ENCODE results near the gene PIGB. TPM values are rescaled to one million over a fixed set of nuclear protein-coding genes. Genes with fewer than 3 reads are reported as not detected.

Gene PIGB
- total and polyA plus RNA-seq, 2 of the 13 experiments (the other 11 are each of a cell fraction or from before 2014, with no cell fraction given): 14.5 to 19.1 TPM

DNA sequence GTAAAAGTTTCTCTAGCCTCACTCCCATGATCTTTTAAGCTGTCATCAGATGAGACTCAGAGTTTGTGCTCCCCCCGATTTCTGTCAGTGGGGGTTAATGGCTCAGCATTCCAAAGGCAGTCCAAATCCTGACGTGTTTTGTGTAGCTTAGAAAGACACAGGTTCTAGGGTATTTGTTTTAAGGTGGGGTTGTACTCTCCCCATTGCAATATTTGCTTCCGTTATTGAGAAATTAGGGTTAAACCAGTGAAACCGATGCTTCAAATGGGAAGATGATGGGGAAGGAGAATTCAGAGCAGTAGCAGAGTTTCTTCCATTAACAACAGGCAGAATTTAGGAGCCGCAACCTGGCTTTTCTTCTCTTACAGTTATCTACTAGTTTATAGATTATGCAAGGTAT lies 3.4 kb downstream of the PIGB start (continued):
- TF ChIP-seq, protein P1, sequence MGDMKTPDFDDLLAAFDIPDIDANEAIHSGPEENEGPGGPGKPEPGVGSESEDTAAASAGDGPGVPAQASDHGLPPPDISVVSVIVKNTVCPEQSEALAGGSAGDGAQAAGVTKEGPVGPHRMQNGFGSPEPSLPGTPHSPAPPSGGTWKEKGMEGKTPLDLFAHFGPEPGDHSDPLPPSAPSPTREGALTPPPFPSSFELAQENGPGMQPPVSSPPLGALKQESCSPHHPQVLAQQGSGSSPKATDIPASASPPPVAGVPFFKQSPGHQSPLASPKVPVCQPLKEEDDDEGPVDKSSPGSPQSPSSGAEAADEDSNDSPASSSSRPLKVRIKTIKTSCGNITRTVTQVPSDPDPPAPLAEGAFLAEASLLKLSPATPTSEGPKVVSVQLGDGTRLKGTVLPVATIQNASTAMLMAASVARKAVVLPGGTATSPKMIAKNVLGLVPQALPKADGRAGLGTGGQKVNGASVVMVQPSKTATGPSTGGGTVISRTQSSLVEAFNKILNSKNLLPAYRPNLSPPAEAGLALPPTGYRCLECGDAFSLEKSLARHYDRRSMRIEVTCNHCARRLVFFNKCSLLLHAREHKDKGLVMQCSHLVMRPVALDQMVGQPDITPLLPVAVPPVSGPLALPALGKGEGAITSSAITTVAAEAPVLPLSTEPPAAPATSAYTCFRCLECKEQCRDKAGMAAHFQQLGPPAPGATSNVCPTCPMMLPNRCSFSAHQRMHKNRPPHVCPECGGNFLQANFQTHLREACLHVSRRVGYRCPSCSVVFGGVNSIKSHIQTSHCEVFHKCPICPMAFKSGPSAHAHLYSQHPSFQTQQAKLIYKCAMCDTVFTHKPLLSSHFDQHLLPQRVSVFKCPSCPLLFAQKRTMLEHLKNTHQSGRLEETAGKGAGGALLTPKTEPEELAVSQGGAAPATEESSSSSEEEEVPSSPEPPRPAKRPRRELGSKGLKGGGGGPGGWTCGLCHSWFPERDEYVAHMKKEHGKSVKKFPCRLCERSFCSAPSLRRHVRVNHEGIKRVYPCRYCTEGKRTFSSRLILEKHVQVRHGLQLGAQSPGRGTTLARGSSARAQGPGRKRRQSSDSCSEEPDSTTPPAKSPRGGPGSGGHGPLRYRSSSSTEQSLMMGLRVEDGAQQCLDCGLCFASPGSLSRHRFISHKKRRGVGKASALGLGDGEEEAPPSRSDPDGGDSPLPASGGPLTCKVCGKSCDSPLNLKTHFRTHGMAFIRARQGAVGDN (CRISPR knock-in tag; IDR thresholded peaks at IDR 0.05): no peak
- no peak for TF ChIP-seq ZNF367 (CRISPR knock-in tag; IDR thresholded peaks at IDR 0.05; ENCODE audit: borderline replicate concordance)
- TF ChIP-seq SAFB2 (CRISPR knock-in tag; IDR thresholded peaks at IDR 0.05; ENCODE audit: borderline replicate concordance, low read depth): no peak
- no peak for TF ChIP-seq HES4 (CRISPR knock-in tag; IDR thresholded peaks at IDR 0.05; ENCODE audit: borderline replicate concordance)
- TF ChIP-seq, protein P2, sequence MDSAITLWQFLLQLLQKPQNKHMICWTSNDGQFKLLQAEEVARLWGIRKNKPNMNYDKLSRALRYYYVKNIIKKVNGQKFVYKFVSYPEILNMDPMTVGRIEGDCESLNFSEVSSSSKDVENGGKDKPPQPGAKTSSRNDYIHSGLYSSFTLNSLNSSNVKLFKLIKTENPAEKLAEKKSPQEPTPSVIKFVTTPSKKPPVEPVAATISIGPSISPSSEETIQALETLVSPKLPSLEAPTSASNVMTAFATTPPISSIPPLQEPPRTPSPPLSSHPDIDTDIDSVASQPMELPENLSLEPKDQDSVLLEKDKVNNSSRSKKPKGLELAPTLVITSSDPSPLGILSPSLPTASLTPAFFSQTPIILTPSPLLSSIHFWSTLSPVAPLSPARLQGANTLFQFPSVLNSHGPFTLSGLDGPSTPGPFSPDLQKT (CRISPR knock-in tag; IDR thresholded peaks at IDR 0.05; ENCODE audit: borderline replicate concordance): no peak
- TF ChIP-seq NR3C1 (CRISPR knock-in tag; IDR thresholded peaks at IDR 0.05): no peak
- no peak for TF ChIP-seq ZNF124 (CRISPR knock-in tag; IDR thresholded peaks at IDR 0.05)
- no peak for TF ChIP-seq KMT2B (CRISPR knock-in tag; IDR thresholded peaks at IDR 0.05)

DNA sequence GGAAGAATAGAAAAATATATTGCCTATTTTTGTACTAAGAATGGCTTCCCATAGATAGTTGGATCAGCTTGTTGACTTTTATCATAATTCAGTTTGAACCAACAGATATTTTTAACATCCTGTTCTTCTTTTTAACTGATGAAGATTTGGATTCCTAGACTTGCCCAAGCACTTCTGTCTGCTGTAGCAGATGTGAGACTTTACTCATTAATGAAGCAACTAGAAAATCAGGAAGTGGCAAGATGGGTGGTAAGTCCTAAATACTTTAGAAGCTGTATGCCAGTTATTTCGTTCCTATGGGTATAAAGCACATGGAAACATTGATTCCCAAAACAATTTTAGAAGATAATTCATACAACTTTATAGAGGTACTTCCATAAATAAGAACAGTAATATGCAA lies 8.4 kb downstream of the PIGB start:
- no TSS peak for BruUV-seq (replicated peaks)
- ATAC-seq (no peak), FAIRE-seq (no peak), DNase-seq (ENCODE audit: low spot score) (no peak)
- Histone ChIP-seq H3K9ac (ENCODE audit: insufficient read depth, low read depth, low read length) (no peak overlapping the region), H3K4me2 (ENCODE audit: low read depth, low read length) (no peak overlapping the region), H3K4me1 (ENCODE audit: insufficient read depth, low read length) (no peaks in the 10 kb centered on the region), H2AFZ (ENCODE audit: low read length) (no peak overlapping the region), H3K27ac (ENCODE audit: extremely low read length, insufficient read depth, low read length) (no peak overlapping the region), H3K9me3 (ENCODE audit: low read length) (no peaks in the 10 kb centered on the region), H3K27me3 (ENCODE audit: control insufficient read depth in 1 of 2, insufficient read depth in 2 of 2, low read length in 2 of 2) (no peaks in the 10 kb centered on the region), H4K20me1 (ENCODE audit: insufficient read depth, low read length) (no peaks in the 10 kb centered on the region), H3K36me3 (replicated peaks in 1 of 2; ENCODE audit: control insufficient read depth in 1 of 2, insufficient read depth in 2 of 2, low read length in 2 of 2) (peaks cover 1 to 5% of the 10 kb centered on the region in 2 experiments; a peak in 2 of 5 replicates), H3K4me3 (replicated peaks in 1 of 3; ENCODE audit: insufficient read depth in 1 of 3, low read depth in 2 of 3, low read length in 3 of 3) (no peak overlapping the region), H3K79me2 (ENCODE audit: insufficient read depth, low read length) (no peaks in the 10 kb centered on the region)
- CTCF ChIA-PET (ENCODE audit: low intra/inter-chr PET ratio, low total read pairs): no interaction called here
- intact Hi-C loops (cut with micrococcal nuclease; ENCODE audit: unreplicated experiment): no loop called here
- in situ Hi-C loops (cut with HindIII; ENCODE audit: extremely low pct_ligation_motif_present, low pct_unique_long_range_greater_than_20kb): no loop called here
- 93% methylated on average over 1 of the region's 1 CpG for WGBS (ENCODE audit: low lambda C conversion rate)
- POLR2A ChIA-PET: no interaction called here
- TF ChIP-seq HOXD1 (CRISPR knock-in tag; IDR thresholded peaks at IDR 0.05) (no peak), NFKB2 (CRISPR knock-in tag; IDR thresholded peaks at IDR 0.05; ENCODE audit: borderline replicate concordance) (no peak), ISX (CRISPR knock-in tag; conservative IDR thresholded peaks at IDR 0.05) (no peak), ZNF776 (CRISPR knock-in tag; IDR thresholded peaks at IDR 0.05) (no peak), BCL6 (CRISPR knock-in tag; IDR thresholded peaks at IDR 0.05) (no peak), ZNF615 (CRISPR knock-in tag; IDR thresholded peaks at IDR 0.05; ENCODE audit: borderline replicate concordance) (no peak), ZNF772 (CRISPR knock-in tag; IDR thresholded peaks at IDR 0.05) (no peak), SIX4 (CRISPR knock-in tag; IDR thresholded peaks at IDR 0.05) (no peak)
- TF ChIP-seq, protein P3, sequence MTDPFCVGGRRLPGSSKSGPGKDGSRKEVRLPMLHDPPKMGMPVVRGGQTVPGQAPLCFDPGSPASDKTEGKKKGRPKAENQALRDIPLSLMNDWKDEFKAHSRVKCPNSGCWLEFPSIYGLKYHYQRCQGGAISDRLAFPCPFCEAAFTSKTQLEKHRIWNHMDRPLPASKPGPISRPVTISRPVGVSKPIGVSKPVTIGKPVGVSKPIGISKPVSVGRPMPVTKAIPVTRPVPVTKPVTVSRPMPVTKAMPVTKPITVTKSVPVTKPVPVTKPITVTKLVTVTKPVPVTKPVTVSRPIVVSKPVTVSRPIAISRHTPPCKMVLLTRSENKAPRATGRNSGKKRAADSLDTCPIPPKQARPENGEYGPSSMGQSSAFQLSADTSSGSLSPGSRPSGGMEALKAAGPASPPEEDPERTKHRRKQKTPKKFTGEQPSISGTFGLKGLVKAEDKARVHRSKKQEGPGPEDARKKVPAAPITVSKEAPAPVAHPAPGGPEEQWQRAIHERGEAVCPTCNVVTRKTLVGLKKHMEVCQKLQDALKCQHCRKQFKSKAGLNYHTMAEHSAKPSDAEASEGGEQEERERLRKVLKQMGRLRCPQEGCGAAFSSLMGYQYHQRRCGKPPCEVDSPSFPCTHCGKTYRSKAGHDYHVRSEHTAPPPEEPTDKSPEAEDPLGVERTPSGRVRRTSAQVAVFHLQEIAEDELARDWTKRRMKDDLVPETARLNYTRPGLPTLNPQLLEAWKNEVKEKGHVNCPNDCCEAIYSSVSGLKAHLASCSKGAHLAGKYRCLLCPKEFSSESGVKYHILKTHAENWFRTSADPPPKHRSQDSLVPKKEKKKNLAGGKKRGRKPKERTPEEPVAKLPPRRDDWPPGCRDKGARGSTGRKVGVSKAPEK (CRISPR knock-in tag; IDR thresholded peaks at IDR 0.05; ENCODE audit: borderline replicate concordance): no peak

All from HepG2 (cell line).